ENCODE measurements around the gene PIGC.

The PIGC gene

DNA sequence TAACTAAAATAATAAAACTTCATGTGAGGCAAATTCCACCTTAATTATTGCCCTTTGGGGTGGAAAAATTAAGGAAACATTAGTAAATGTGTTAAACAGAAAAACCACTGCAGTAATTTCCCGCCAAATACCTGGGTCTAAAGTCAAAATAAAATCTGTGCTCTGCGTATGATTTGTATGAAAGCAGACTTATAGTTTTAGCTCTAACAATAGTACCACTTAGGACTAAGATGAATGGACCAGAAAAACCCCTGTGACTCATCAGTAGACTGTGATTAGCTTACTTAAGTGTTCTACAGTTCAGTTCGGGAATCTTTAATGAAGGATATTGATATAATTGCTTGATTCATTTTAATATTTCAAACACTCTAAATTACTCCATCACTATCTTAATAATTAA is 46.6 kb downstream of the PIGC start:
- DNase-seq: no peak

GRCh38 chr1:172395576-172395975 is 48.3 kb downstream of the PIGC start:
- DNase-seq: no peak

- no peak for DNase-seq
Observed at GRCh38 chr1:172394811-172395210, 49.1 kb downstream of the PIGC start.

DNA sequence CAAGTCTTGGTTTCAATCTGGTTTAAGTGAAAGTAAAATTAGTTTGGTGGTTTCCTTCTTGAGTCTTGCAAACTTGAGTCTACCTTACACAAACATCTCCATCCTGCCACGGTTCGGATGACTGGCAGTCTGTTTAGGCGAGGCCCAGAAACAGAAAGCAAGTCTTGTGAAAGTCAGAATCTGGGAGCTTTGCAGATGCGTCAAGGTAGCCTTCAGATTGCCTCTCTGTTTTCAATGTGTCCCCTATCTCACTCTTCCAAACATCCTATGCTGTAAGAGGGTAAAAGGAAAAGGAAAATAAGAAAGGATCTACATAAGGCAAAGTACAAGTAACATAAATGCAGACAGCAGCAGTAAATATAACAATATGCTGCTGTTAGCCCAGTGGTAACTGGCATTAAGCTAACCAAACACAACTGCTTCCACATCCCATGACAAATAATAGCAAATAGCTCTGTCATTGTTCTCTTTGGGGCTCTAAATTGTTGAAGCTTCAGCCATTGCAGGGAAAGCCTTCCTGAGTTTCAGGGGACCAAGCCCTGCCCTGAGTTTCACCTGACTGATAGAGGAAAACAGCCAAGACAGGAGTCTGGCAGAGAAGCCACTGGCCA is 49.6 kb downstream of the PIGC start:
- DNase-seq: no peak

DNA sequence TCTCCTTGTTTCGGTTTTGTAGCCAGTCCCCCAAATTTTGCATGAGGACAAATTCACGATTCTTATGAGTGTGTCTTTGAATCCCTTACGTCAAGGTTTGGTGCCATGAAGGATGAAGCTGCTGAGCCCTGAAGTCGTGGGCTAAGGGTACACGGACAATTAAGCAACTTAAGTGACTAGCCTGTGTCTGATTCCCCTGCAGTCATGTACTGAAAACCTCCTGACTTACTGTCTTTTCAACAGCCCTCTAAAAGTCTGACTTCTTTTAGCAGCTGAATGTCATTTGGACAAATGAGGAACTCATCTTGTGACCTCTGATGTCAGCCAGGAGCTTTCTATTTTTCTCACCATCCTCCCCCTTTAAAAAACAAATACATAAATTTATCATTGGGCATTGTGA is 50.5 kb downstream of the PIGC start:
- no peak for DNase-seq

GRCh38 chr1:172391976-172392375 is 51.9 kb downstream of the PIGC start:
- no peak for DNase-seq
